Small intestine (tissue), 7 donors: ENCODE measurements around the gene ANKS1B. TPM values are rescaled to one million over a fixed set of nuclear protein-coding genes. Genes with fewer than 3 reads are reported as not detected.

ENCODE experiments used
- DNase-seq, 2 donors: peaks; one replicate each; pipeline versions ENCODE4 v3.0.0 to v3.0.0-alpha.2; 2013
- FAIRE-seq: peaks from 2 replicates; lab custom pipeline; 2012; peaks lifted over from hg19 to GRCh38; lab: Jason Lieb, UNC
- H3K27ac ChIP-seq, 3 donors: one replicate each; pipeline ENCODE4 v1.5.1; 2013; ENCODE audit warnings: low read length in 2 of 3, mild to moderate bottlenecking in 2 of 3, control low read depth in 1 of 3, inconsistent platforms in 1 of 3, low read depth in 1 of 3, moderate library complexity in 1 of 3
- H3K27me3 ChIP-seq, 3 donors: one replicate each; pipeline ENCODE4 v1.6.1; 2013; ENCODE audit warnings: low read length in 3 of 3, inconsistent platforms in 1 of 3; ENCODE audit not compliant: control insufficient read depth in 3 of 3, insufficient read depth in 3 of 3
- H3K36me3 ChIP-seq, 3 donors: one replicate each; pipeline ENCODE4 v1.6.1; 2013; ENCODE audit warnings: low read length in 3 of 3, inconsistent platforms in 1 of 3, low read depth in 1 of 3, mild to moderate bottlenecking in 1 of 3, moderate library complexity in 1 of 3; ENCODE audit not compliant: control insufficient read depth in 3 of 3, insufficient read depth in 2 of 3
- H3K4me1 ChIP-seq, 3 donors: one replicate each; pipeline ENCODE4 v1.6.1; 2013; ENCODE audit warnings: low read length in 2 of 3, inconsistent platforms in 1 of 3, low read depth in 1 of 3, mild to moderate bottlenecking in 1 of 3, moderate library complexity in 1 of 3; ENCODE audit not compliant: control insufficient read depth in 3 of 3, insufficient read depth in 2 of 3
- H3K4me3 ChIP-seq, 3 donors: one replicate each; pipeline ENCODE4 v1.5.1; 2013; ENCODE audit warnings: low read length in 3 of 3, control low read depth in 1 of 3, inconsistent platforms in 1 of 3, low read depth in 1 of 3, mild to moderate bottlenecking in 1 of 3, moderate library complexity in 1 of 3
- H3K9me3 ChIP-seq, 2 donors: one replicate each; pipeline ENCODE4 v1.6.1; 2013; ENCODE audit warnings: low read depth in 1 of 2, low read length in 1 of 2; ENCODE audit not compliant: control insufficient read depth in 2 of 2, insufficient read depth in 1 of 2
- WGBS, 3 donors: extraction: QIAGEN DNeasy Blood & Tissue Kit; methylation state at CpG; one replicate each; pipeline ENCODE4 v1.1.7; 2013; 5-methylcytosine and 5-hydroxymethylcytosine counted together
- polyA plus RNA-seq, 4 donors: library from polyadenylated mRNA; stranded (reverse) in 3 of 4; unstranded in 1 of 4; fragments of 200-250 nt in 3 of 4; fragments of 120-200 nt in 1 of 4; gene quantifications; one replicate each; pipeline versions ENCODE4 v1.2.1 to v1.2.3, GENCODE V29; 2013
- donor health status: healthy with polysubstance abuse.
- donor health status: control.
- donor health status: control.
- donor health status: Bipolar disorder and iron deficiency.
- donor health status: healthy.

ANKS1B gene
- polyA plus RNA-seq, 4 donors = 0.44 to 0.72 TPM; not detected in 2

- FAIRE-seq (no peak), DNase-seq (no peak)
- no peaks in the 10 kb centered on the region for H3K4me1 ChIP-seq
- H3K27me3 ChIP-seq = no peaks in the 10 kb centered on the region
- WGBS, 3 donors = 66 to 85% (median 69%) methylated on average over 1 of the region's 1 CpG
- no peaks in the 10 kb centered on the region for H3K9me3 ChIP-seq
- H3K36me3 ChIP-seq = no peaks in the 10 kb centered on the region
- H3K27ac ChIP-seq = no peak overlapping the region
- H3K4me3 ChIP-seq = no peak overlapping the region
Measured at GRCh38 chr12:99056186-99056585, 928.5 kb downstream of the ANKS1B start.

GRCh38 chr12:99055299-99055698 is 929.4 kb downstream of the ANKS1B start:
- FAIRE-seq = no peak

GRCh38 chr12:99054601-99055128 is 930.1 kb downstream of the ANKS1B start:
- Histone ChIP-seq H3K27ac (no peak overlapping the region), H3K27me3 (no peaks in the 10 kb centered on the region), H3K4me3 (no peak overlapping the region), H3K36me3 (no peaks in the 10 kb centered on the region), H3K9me3 (no peaks in the 10 kb centered on the region), H3K4me1 (no peaks in the 10 kb centered on the region)
- FAIRE-seq = no peak
- DNase-seq = no peak
- 71 to 84% (median 76%) methylated on average over 1 of the region's 1 CpG for WGBS, 3 donors

More at GRCh38 chr12:99055299-99055698, 929.4 kb downstream of the ANKS1B start:
- no peak for DNase-seq
- no peaks in the 10 kb centered on the region for H3K4me1 ChIP-seq
- no peaks in the 10 kb centered on the region for H3K36me3 ChIP-seq
- WGBS, 3 donors = 81 to 82% (median 81%) methylated on average over 3 of the region's 3 CpGs
- no peaks in the 10 kb centered on the region for H3K9me3 ChIP-seq
- no peak overlapping the region for H3K27ac ChIP-seq
- no peak overlapping the region for H3K4me3 ChIP-seq
- H3K27me3 ChIP-seq = no peaks in the 10 kb centered on the region

- Histone ChIP-seq H3K27ac (no peak overlapping the region), H3K27me3 (no peaks in the 10 kb centered on the region), H3K4me1 (no peaks in the 10 kb centered on the region), H3K36me3 (no peaks in the 10 kb centered on the region), H3K9me3 (no peaks in the 10 kb centered on the region), H3K4me3 (no peak overlapping the region)
- FAIRE-seq (no peak), DNase-seq (no peak)
- WGBS, 3 donors = 85 to 88% (median 88%) methylated on average over 11 of the region's 11 CpGs
Measured at GRCh38 chr12:99053616-99054362, 930.9 kb downstream of the ANKS1B start.

- Histone ChIP-seq H3K36me3 (no peaks in the 10 kb centered on the region), H3K27me3 (no peaks in the 10 kb centered on the region), H3K9me3 (no peaks in the 10 kb centered on the region), H3K27ac (no peak overlapping the region), H3K4me3 (no peak overlapping the region), H3K4me1 (no peaks in the 10 kb centered on the region)
- DNase-seq (no peak), FAIRE-seq (no peak)
- WGBS, 3 donors = 30 to 41% (median 35%) methylated on average over 3 of the region's 3 CpGs
Measured at GRCh38 chr12:99049774-99050173, 935.0 kb downstream of the ANKS1B start.

- H3K4me3 ChIP-seq = no peak overlapping the region
- H3K36me3 ChIP-seq = no peaks in the 10 kb centered on the region
- no peak overlapping the region for H3K27ac ChIP-seq
- no peaks in the 10 kb centered on the region for H3K27me3 ChIP-seq
- H3K4me1 ChIP-seq = no peaks in the 10 kb centered on the region
- no peaks in the 10 kb centered on the region for H3K9me3 ChIP-seq
- DNase-seq (no peak), FAIRE-seq (no peak)
- WGBS, 3 donors = 79 to 89% (median 86%) methylated on average over 2 of the region's 2 CpGs
Measured at GRCh38 chr12:99045158-99045557, 939.6 kb downstream of the ANKS1B start.

- no peak for FAIRE-seq
- no peaks in the 10 kb centered on the region for H3K27me3 ChIP-seq
- no peak overlapping the region for H3K4me3 ChIP-seq
- no peaks in the 10 kb centered on the region for H3K36me3 ChIP-seq
- no peak overlapping the region for H3K27ac ChIP-seq
- 38 to 70% (median 47%) methylated on average over 2 of the region's 2 CpGs for WGBS, 3 donors
- no peaks in the 10 kb centered on the region for H3K4me1 ChIP-seq
- peak; percentile 47 to 60 for DNase-seq
- no peaks in the 10 kb centered on the region for H3K9me3 ChIP-seq
Measured at GRCh38 chr12:99043319-99043914, 941.3 kb downstream of the ANKS1B start.

GRCh38 chr12:99042226-99042625 is 942.5 kb downstream of the ANKS1B start:
- FAIRE-seq (no peak), DNase-seq (no peak)
- no peaks in the 10 kb centered on the region for H3K4me1 ChIP-seq
- no peaks in the 10 kb centered on the region for H3K9me3 ChIP-seq
- H3K4me3 ChIP-seq = no peak overlapping the region
- no peaks in the 10 kb centered on the region for H3K36me3 ChIP-seq
- no peak overlapping the region for H3K27ac ChIP-seq
- no peaks in the 10 kb centered on the region for H3K27me3 ChIP-seq
- WGBS, 3 donors = 71 to 86% (median 85%) methylated on average over 4 of the region's 4 CpGs
